A549 treated with RU486 at 1 μM for 4 hours (cell line): Measurements from ENCODE around the gene POSTN. TPM values are rescaled to one million over a fixed set of nuclear protein-coding genes. Genes with fewer than 3 reads are reported as not detected.

Source experiments
- total RNA-seq: library from RNA; stranded (reverse); fragments of 200-300 nt; extraction: Qiagen RNA extraction; gene quantifications from 5 replicates; pipeline ENCODE4 v1.2.3, GENCODE V29; 2022; ENCODE audit warnings: low read depth

Gene POSTN
- total RNA-seq, result 0.07 to 0.19 TPM (median 0.10 TPM) in 4 of 5 replicates, not detected in the other

GRCh38 chr13:37598597-37598996, at the start of gene POSTN:
TSS of gene POSTN (minus strand) at chr13:37598768. CDS start at chr13:37598726, 42 bp downstream.

